Activated naive CD8-positive, alpha-beta T cell (primary cell): Measurements from ENCODE around the gene MFAP3.
"Not testable (repeated sequence)": the region's sequence is repeated elsewhere in the genome, so short reads cannot be mapped to it uniquely, and the experiment has no call there.

Experiments
- H3K27ac Mint-ChIP-seq: one replicate; pipeline ENCODE4 v1.8.0; 2021; ENCODE audit warnings: mixed read lengths
- H3K27me3 Mint-ChIP-seq: one replicate; pipeline ENCODE4 v1.8.0; 2021; ENCODE audit warnings: mixed read lengths
- H3K36me3 Mint-ChIP-seq: one replicate; pipeline ENCODE4 v1.8.0; 2021; ENCODE audit warnings: mixed read lengths
- H3K4me1 Mint-ChIP-seq: one replicate; pipeline ENCODE4 v1.8.0; 2021; ENCODE audit warnings: low read depth, mixed read lengths
- H3K4me3 Mint-ChIP-seq: one replicate; pipeline ENCODE4 v1.8.0; 2021; ENCODE audit warnings: mild to moderate bottlenecking, mixed read lengths
- H3K9me3 Mint-ChIP-seq: one replicate; pipeline ENCODE4 v1.8.0; 2021; ENCODE audit warnings: low read depth, mixed read lengths

MFAP3 gene

DNA sequence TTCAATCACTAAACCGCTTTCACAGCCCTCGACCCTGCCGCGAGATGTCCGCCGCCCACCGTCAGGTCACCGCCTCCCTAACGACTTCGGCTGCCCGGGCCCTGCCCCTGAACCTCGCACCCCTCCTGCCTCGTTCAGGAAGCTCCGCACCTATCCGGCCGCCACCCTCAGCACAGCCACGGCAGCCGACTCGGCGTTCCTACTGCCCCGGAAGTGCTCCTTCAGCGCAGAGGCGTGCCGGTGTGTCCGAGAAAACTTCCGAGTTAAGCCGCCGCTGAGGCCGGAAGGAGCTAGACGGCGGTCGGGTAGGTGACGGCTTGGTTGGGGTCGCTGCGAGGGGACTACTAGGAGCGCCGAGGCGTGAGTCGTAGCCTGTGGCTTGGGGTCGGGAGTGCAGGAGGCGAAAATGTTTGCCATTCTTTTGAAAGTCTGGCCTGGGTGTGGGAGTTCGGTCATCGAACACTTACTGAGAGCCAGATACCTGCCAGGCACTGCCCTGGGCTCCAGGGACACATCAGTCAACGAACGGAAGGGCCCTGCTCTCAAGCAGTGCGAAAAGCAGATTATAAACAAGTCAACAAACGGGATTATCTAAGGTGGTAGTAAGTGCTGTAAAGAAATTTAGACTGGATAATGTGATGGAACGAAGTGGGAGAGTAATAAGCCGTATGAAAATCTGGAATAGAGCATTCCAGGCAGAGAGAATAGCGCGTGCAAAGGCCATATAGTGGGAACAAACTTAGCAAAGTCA lies at the start of gene MFAP3, which contains the start of gene FAM114A2:
Gene MFAP3, plus strand, starts transcription at position 261 of the 751 bp plus-strand sequence. CDS start 10,756 bp downstream, outside the sequence.
Gene FAM114A2, minus strand, starts transcription at position 204 of the 751 bp plus-strand sequence. CDS start 3,957 bp downstream, outside the sequence.
- Mint-ChIP-seq H3K27ac (peak within 1 kb of the TSS; percentile 88), H3K9me3 (no peaks in the 10 kb centered on the region), H3K36me3 (peaks cover 4% of the 10 kb centered on the region), H3K4me3 (peak within 1 kb of the TSS; percentile 93), H3K4me1 (peaks cover 64% of the 10 kb centered on the region), H3K27me3 (no peaks in the 10 kb centered on the region)

DNA sequence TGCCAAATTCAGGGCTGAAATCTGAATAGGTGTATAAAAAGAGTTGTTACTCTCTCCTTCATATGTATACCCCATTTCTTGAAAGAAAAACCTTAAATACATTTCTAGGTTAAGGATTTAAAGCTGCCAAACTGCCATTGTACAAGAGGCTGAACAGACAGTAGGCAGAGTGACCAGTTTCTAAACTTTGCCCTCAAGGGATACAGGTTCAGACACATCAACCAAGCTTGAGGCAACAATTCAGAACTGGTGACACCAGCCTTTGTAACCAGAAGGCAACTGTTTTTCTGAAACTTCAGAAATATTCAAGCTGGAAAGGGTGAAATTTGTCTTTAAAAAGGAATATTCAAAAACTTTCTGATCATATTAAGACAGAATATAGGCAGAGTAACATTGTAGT lies 47.6 kb upstream of the MFAP3 start:
- H3K27ac Mint-ChIP-seq = no peak overlapping the region
- peaks cover 19% of the 10 kb centered on the region for H3K36me3 Mint-ChIP-seq
- no peaks in the 10 kb centered on the region for H3K9me3 Mint-ChIP-seq
- H3K4me1 Mint-ChIP-seq = no peaks in the 10 kb centered on the region
- H3K4me3 Mint-ChIP-seq = no peak overlapping the region
- no peaks in the 10 kb centered on the region for H3K27me3 Mint-ChIP-seq

DNA sequence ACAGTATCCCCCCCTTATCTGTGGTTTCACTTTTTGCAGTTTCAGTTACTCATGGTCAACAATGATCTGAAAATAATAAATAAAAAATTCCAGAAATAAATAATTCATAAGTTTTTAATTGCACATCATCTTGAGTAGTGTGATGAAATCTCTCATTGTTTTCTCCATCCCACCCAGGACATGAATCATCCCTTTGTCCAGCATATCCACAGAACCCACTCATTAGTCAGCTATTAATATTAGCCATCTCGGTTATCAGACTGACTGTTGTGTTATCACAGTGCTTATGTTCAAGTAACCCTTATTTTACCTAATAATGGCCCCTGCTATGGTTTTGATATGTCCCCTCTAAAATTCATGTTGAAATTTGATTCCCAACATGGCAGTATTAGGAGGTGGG lies 40.8 kb upstream of the MFAP3 start:
- no peaks in the 10 kb centered on the region for H3K9me3 Mint-ChIP-seq
- H3K27ac Mint-ChIP-seq = no peak overlapping the region
- H3K27me3 Mint-ChIP-seq = no peaks in the 10 kb centered on the region
- H3K4me1 Mint-ChIP-seq = no peaks in the 10 kb centered on the region
- no peak overlapping the region for H3K4me3 Mint-ChIP-seq
- H3K36me3 Mint-ChIP-seq = peaks cover 49% of the 10 kb centered on the region

DNA sequence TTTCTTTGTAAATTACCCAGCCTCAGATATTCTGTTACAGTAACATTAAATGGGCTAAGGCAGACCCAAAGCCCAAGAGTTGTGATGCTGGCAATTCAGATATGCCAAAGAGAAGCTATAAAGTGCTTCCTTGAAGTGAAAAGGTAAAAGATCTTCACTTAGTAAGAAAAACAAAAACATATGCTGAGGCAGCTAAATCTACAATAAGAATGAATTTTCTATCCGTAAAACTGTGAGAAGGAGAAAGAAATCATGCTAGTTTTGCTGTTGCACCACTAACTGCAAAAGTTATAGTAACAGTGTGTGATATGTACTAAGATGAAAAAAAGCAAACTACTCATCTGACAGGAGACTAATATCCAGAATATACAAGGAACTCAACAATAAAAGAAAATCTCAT lies 40.0 kb upstream of the MFAP3 start:
- H3K36me3 Mint-ChIP-seq = peaks cover 49% of the 10 kb centered on the region
- H3K27ac Mint-ChIP-seq = no peak overlapping the region
- H3K27me3 Mint-ChIP-seq = no peaks in the 10 kb centered on the region
- H3K4me1 Mint-ChIP-seq = no peaks in the 10 kb centered on the region
- no peaks in the 10 kb centered on the region for H3K9me3 Mint-ChIP-seq
- H3K4me3 Mint-ChIP-seq = no peak overlapping the region

DNA sequence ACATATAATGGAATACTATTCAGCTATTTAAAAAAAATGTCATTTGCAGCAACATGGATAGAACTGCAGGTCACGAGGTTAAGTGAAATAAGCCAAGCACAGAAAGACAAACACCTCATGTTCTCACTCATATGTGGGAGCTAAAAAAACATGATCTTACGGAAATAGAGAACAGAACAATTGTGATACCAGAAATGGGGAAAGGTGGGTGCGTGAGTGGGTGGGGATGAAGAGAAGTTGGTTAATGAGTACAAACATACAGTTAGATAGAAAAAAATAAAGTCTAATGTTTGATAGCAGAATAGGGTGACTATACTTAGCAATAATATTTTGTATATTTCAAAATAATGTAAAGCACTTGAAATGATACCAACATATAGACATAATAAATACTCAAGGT lies 38.8 kb upstream of the MFAP3 start:
- peaks cover 42% of the 10 kb centered on the region for H3K36me3 Mint-ChIP-seq

DNA sequence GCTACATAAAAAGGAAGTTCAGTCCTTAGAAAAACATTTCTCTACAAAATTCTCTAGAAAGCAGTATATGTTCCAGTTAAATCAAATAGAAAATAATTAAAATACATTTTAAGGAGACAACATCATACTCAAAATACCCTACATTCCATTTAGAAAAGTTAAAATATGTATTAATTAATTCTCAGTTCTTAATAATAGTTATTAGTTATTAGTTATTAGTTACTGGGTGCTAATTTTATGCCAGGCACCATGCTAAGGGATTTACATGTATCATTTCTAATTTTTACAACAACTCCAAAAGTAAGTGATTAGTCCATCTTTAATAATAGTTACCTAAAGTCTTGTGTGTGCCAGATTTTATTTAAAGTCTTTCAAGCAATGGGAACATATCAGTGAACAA lies 38.1 kb upstream of the MFAP3 start:
- Mint-ChIP-seq H3K4me1 (no peaks in the 10 kb centered on the region), H3K9me3 (no peaks in the 10 kb centered on the region), H3K27me3 (no peaks in the 10 kb centered on the region), H3K27ac (no peak overlapping the region), H3K4me3 (no peak overlapping the region), H3K36me3 (peaks cover 40% of the 10 kb centered on the region)

More for the DNA sequence above, 38.8 kb upstream of the MFAP3 start:
- Mint-ChIP-seq H3K27me3 (no peaks in the 10 kb centered on the region), H3K4me3 (no peak overlapping the region), H3K27ac (no peak overlapping the region), H3K9me3 (no peaks in the 10 kb centered on the region), H3K4me1 (no peaks in the 10 kb centered on the region)

DNA sequence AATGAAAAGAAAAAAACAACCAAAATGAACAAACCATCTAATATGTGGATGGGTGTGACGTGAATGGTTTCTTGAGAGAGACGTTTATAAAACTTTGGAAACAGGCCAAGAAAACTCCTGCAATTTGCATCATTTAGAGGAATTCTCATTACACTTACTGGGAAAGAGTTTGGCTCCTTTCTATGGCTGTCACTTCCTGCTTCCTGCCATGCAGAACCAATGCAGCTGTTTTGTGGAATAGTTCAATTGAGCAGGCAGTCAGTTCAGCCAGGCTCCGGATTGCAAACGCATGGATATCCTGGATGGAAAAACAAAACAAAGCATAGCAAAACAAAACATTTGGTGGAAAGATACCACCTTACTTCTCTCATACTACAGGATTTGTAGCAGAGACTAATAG lies 36.7 kb upstream of the MFAP3 start:
- H3K27me3 Mint-ChIP-seq = no peaks in the 10 kb centered on the region
- H3K4me3 Mint-ChIP-seq = no peak overlapping the region
- H3K4me1 Mint-ChIP-seq = no peaks in the 10 kb centered on the region
- peaks cover 41% of the 10 kb centered on the region for H3K36me3 Mint-ChIP-seq
- H3K27ac Mint-ChIP-seq = no peak overlapping the region
- H3K9me3 Mint-ChIP-seq = no peaks in the 10 kb centered on the region

DNA sequence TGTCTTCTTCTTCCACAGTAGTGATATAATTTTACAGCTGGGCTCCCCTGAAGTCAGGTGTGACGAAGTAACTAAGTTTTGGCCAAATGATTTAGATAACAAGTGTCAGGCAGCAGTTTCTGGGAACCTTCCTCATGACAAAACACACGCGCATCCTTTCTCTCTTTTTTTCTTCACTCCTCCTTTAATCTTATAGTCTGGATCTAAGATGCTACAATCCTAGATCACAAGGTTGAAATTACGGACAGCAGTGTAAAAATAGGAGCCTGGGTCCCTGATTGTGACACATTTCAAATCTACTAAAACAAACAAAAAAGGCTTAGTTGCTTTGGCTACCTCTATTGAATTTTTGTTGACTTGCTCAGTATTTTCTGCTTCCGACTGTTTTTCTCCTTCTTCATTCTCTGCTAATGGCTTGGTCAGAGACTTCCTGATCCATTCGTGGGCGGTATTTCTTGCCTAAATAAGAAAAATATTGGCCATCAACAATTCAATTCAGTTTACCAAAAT lies 36.2 kb upstream of the MFAP3 start:
- no peak overlapping the region for H3K27ac Mint-ChIP-seq
- peaks cover 36% of the 10 kb centered on the region for H3K36me3 Mint-ChIP-seq
- no peaks in the 10 kb centered on the region for H3K9me3 Mint-ChIP-seq
- H3K27me3 Mint-ChIP-seq = no peaks in the 10 kb centered on the region
- H3K4me1 Mint-ChIP-seq = no peaks in the 10 kb centered on the region
- no peak overlapping the region for H3K4me3 Mint-ChIP-seq

DNA sequence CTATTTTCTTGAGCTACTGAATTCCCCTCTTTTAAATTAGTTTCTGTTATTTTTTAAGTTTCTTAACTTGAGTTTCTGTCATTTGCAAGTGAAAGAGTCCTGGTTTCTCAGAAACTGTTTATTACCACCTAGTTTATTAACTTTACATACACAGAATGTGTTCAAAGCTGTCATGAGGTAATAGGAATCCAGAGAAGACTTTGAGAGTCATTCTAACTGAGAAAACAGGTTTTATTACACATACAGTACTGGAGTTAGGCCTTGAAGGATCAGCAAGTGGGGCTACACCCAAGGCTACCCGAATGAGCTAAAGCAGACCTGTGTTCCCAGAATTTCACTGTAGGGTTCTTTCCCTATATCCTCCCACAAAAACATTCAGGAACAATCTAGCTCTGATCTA lies 33.1 kb upstream of the MFAP3 start:
- Mint-ChIP-seq H3K27me3 (no peaks in the 10 kb centered on the region), H3K4me3 (no peak overlapping the region), H3K4me1 (no peaks in the 10 kb centered on the region), H3K9me3 (no peaks in the 10 kb centered on the region), H3K36me3 (peaks cover 31% of the 10 kb centered on the region), H3K27ac (no peak overlapping the region)

DNA sequence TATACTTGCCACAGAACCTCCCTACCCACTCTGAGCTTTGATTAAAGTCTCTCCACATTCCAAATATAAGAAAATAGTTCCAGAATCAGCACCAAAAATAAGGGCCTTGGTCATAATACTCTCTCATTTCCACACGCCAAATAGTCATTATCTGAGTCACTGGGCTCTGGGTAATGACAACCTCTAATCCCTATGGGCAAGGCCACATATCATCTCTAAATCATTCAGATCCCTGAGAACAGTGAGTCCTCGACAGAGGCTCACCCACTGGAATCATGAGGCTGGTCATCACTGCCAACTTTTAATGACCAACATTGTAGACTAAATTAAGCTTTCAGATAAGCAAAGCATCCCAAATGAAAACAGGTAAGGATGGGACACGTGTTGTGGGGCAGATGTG lies 28.1 kb upstream of the MFAP3 start:
- Mint-ChIP-seq H3K36me3 (peaks cover 47% of the 10 kb centered on the region), H3K4me1 (peaks cover 2% of the 10 kb centered on the region), H3K9me3 (no peaks in the 10 kb centered on the region), H3K27me3 (no peaks in the 10 kb centered on the region), H3K4me3 (no peak overlapping the region), H3K27ac (no peak overlapping the region)

DNA sequence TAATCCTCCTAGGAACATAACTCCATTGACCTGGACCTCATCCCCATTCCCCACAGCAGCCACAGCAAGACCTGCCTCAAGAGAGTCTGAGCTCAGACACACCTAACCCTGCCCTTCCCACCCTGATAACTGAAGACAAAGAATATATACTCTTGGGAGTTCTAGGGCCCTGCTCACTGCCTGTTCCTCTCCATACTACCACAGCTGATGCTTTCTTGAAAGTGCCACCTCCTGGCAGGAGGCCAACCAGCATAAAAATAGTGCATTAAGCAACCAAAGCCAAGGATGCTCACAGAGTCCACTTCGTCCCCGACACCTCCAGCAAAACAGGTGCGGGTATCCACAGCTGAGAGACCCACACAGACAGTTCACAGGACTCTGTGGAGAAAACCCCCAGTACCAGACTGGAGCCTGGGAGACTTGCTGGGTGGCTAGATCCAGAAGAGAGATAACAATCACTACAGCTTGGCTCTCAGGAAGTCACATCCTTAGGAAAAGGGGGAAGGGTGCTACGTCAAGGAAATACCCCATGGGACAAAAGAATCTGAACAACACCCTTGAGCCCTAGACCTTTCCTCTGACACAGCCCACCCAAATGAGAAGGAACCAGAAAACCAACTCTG lies 23.6 kb upstream of the MFAP3 start:
- no peak overlapping the region for H3K27ac Mint-ChIP-seq
- no peaks in the 10 kb centered on the region for H3K27me3 Mint-ChIP-seq
- no peaks in the 10 kb centered on the region for H3K9me3 Mint-ChIP-seq
- H3K36me3 Mint-ChIP-seq = peaks cover 63% of the 10 kb centered on the region
- H3K4me1 Mint-ChIP-seq = peaks cover 18% of the 10 kb centered on the region
- no peak overlapping the region for H3K4me3 Mint-ChIP-seq

DNA sequence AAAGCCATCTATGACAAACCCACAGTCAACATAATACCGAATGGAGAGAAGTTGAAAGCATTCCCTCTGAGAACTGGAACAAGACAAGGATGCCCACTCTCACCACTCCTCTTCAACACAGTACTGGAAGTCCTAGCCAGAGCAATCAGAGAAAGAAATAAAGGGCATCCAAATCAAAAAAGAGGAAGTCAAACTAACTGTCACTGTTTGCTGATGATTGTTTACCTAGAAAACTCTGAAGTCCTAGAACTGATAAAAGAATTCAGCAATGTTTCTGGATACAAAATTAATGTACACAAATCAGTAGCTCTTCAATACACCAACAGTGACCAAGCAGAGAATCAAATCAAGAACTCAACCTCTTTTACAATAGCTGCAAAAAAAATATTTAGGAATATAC lies 19.8 kb upstream of the MFAP3 start:
- not testable (repeated sequence) for H3K9me3 Mint-ChIP-seq, H3K27me3 Mint-ChIP-seq, H3K4me3 Mint-ChIP-seq, H3K27ac Mint-ChIP-seq
- H3K4me1 Mint-ChIP-seq = peaks cover 25% of the 10 kb centered on the region
- H3K36me3 Mint-ChIP-seq = peaks cover 62% of the 10 kb centered on the region

DNA sequence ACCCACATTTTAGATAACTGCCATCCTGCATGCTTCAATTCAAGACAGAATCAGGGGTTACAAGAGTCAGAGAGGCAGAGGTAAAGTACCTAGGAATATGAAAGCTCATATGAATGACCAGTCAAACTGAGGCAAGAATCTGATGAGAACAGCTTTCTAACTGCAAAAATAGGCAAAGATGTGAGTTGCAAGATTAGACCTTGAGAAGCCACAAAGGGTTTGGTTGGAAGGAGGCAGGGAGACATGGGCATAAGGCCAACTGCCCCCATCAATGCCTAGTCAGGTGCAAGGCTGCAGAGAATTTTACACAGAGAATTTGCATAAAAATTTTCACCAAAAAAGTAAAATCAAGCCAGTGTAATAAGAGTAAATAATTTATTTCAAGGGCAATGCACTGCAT lies 12.8 kb upstream of the MFAP3 start:
- no peak overlapping the region for H3K27ac Mint-ChIP-seq
- H3K9me3 Mint-ChIP-seq = no peaks in the 10 kb centered on the region
- no peaks in the 10 kb centered on the region for H3K27me3 Mint-ChIP-seq
- peaks cover 3% of the 10 kb centered on the region for H3K4me1 Mint-ChIP-seq
- H3K4me3 Mint-ChIP-seq = no peak overlapping the region
- H3K36me3 Mint-ChIP-seq = peaks cover 25% of the 10 kb centered on the region

DNA sequence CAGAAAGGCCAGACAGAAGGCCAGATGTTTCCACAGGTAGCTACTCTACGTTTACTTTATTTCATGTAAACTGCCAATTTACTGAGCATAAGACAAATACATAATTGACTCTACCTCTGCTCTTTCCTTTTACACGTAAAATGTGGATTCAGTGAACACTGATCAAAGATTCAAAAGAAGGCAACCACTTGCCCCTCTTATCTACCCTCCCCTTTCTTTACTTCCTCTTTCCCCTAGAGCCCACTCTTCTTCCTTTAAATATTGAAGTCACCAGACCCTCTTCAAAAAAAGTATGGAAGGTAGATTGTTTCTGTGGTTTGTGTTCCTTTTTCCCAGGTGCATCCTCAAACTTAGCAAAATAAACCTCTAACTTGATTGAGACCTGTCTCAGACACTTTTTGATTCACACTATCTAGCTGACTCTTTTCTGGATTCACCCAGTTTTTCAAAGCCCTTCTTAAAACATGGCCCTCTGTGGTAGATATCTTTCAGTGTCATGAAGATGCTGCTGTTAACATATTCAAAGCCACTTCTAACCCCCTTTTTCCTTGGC lies 6.8 kb upstream of the MFAP3 start:
- H3K4me1 Mint-ChIP-seq = peaks cover 18% of the 10 kb centered on the region
- peaks cover 21% of the 10 kb centered on the region for H3K36me3 Mint-ChIP-seq
- no peak overlapping the region for H3K4me3 Mint-ChIP-seq
- H3K27ac Mint-ChIP-seq = no peak overlapping the region
- H3K9me3 Mint-ChIP-seq = no peaks in the 10 kb centered on the region
- no peaks in the 10 kb centered on the region for H3K27me3 Mint-ChIP-seq

DNA sequence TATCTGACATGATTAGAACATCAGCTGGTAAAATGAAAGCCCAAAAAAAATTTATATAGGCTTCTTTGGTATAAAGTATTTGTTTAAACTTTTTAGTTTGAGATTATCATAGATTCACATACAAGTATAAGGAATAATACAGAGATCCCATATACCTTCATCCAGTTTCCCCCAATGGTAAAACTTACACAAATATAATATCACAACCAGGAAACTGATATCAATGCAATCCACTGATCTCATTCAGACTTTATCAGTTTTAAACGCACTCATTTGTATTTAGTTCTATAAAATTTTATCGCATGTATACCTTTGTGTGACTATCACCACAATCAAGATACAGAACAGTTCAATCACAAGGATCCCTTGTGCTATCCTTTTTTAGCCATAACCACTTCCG lies 3.8 kb upstream of the MFAP3 start:
- Mint-ChIP-seq H3K4me1 (peaks cover 41% of the 10 kb centered on the region), H3K36me3 (peaks cover 14% of the 10 kb centered on the region), H3K27me3 (no peaks in the 10 kb centered on the region), H3K9me3 (no peaks in the 10 kb centered on the region), H3K27ac (no peak overlapping the region), H3K4me3 (no peak overlapping the region)
